Activated CD8-positive, alpha-beta T cell treated with anti-CD3 and anti-CD28 coated beads for 36 hours (primary cell): Measurements from ENCODE around the gene RAD51B. TPM values are rescaled to one million over a fixed set of nuclear protein-coding genes. Genes with fewer than 3 reads are reported as not detected.

Source experiments
- ATAC-seq: fragments of 200-7000 bp; cut with Tn5 transposase; one replicate; pipeline ENCODE4 v1.10.0; 2021; ENCODE audit warnings: mild to moderate bottlenecking, moderate library complexity
- CTCF ChIA-PET: fragments of 350-600 bp; sonication (Branson Sonifier 250); formaldehyde crosslinking; loops from one replicate; lab custom pipeline; 2021; ENCODE audit warnings: antibody characterized with exemption; lab: Charles Lee
- POLR2A ChIA-PET: fragments of 350-600 bp; sonication (Branson Sonifier 250); formaldehyde crosslinking; loops from one replicate; lab custom pipeline; 2021; ENCODE audit warnings: antibody characterized with exemption; lab: Charles Lee
- DNase-seq: peaks from one replicate; pipeline ENCODE4 v3.0.0-alpha.2; 2020
- H3K27ac Mint-ChIP-seq: one replicate; pipeline ENCODE4 v1.8.0; 2021; ENCODE audit warnings: mild to moderate bottlenecking, mixed read lengths
- H3K27me3 Mint-ChIP-seq: one replicate; pipeline ENCODE4 v1.8.0; 2021; ENCODE audit warnings: mixed read lengths
- H3K36me3 Mint-ChIP-seq: one replicate; pipeline ENCODE4 v1.8.0; 2021; ENCODE audit warnings: low read depth, mixed read lengths
- H3K4me1 Mint-ChIP-seq: one replicate; pipeline ENCODE4 v1.8.0; 2021; ENCODE audit warnings: low read depth, mixed read lengths
- H3K4me3 Mint-ChIP-seq: one replicate; pipeline ENCODE4 v1.8.0; 2021; ENCODE audit warnings: mild to moderate bottlenecking, moderate library complexity, mixed read lengths
- H3K9me3 Mint-ChIP-seq: one replicate; pipeline ENCODE4 v1.8.0; 2021; ENCODE audit warnings: mixed read lengths
- intact Hi-C: fragments of 100-400 bp; cut with micrococcal nuclease; formaldehyde crosslinking; loops from one replicate; pipeline ENCODE4 v1.10.0; 2022
- total RNA-seq, 2 experiments: library from RNA; stranded (reverse); gene quantifications; one replicate each; pipeline ENCODE4 v1.2.3, GENCODE V29; 2021
- TF ChIP-seq, protein P1 (sequence below): fragments of 200-600 bp; IDR thresholded peaks from one replicate; pipeline ENCODE4 v1.8.0; 2022; ENCODE audit warnings: antibody characterized with exemption, mild to moderate bottlenecking

Gene RAD51B
- total RNA-seq, 2 experiments from 2014 or later: 38.2 to 40.6 TPM

- Mint-ChIP-seq H3K36me3 (no peaks in the 10 kb centered on the region), H3K4me1 (peaks cover 42% of the 10 kb centered on the region), H3K27me3 (no peaks in the 10 kb centered on the region), H3K4me3 (no peak overlapping the region), H3K27ac (no peak overlapping the region), H3K9me3 (no peaks in the 10 kb centered on the region)
- ChIA-PET CTCF (interaction anchor here (0.8 to 8.3 kb wide), 3 partner anchors 309 to 610 kb away, joined by 3 to 87 read pairs (median 3); partner anchors contain the start of gene ZFP36L1), POLR2A (no interaction called here)
- TF ChIP-seq, protein P1, sequence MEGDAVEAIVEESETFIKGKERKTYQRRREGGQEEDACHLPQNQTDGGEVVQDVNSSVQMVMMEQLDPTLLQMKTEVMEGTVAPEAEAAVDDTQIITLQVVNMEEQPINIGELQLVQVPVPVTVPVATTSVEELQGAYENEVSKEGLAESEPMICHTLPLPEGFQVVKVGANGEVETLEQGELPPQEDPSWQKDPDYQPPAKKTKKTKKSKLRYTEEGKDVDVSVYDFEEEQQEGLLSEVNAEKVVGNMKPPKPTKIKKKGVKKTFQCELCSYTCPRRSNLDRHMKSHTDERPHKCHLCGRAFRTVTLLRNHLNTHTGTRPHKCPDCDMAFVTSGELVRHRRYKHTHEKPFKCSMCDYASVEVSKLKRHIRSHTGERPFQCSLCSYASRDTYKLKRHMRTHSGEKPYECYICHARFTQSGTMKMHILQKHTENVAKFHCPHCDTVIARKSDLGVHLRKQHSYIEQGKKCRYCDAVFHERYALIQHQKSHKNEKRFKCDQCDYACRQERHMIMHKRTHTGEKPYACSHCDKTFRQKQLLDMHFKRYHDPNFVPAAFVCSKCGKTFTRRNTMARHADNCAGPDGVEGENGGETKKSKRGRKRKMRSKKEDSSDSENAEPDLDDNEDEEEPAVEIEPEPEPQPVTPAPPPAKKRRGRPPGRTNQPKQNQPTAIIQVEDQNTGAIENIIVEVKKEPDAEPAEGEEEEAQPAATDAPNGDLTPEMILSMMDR: no peak
- intact Hi-C loops: no loop called here
- DNase-seq (no peak), ATAC-seq (no peak)
Measured at GRCh38 chr14:68253160-68253780, 433.7 kb downstream of the RAD51B start.

GRCh38 chr14:68253878-68254528 is 434.4 kb downstream of the RAD51B start:
- H3K9me3 Mint-ChIP-seq: no peaks in the 10 kb centered on the region
- no peak overlapping the region for H3K4me3 Mint-ChIP-seq
- no peak overlapping the region for H3K27ac Mint-ChIP-seq
- ChIA-PET POLR2A (no interaction called here), CTCF (interaction anchor here (0.8 to 8.3 kb wide), 5 partner anchors 31 to 610 kb away, joined by 3 to 87 read pairs (median 3); partner anchors contain the start of gene ZFP36L1)
- ATAC-seq (no peak), DNase-seq (no peak)
- peaks cover 43% of the 10 kb centered on the region for H3K4me1 Mint-ChIP-seq
- no peaks in the 10 kb centered on the region for H3K27me3 Mint-ChIP-seq
- intact Hi-C loops: no loop called here
- TF ChIP-seq, protein P1: no peak
- H3K36me3 Mint-ChIP-seq: no peaks in the 10 kb centered on the region

DNA sequence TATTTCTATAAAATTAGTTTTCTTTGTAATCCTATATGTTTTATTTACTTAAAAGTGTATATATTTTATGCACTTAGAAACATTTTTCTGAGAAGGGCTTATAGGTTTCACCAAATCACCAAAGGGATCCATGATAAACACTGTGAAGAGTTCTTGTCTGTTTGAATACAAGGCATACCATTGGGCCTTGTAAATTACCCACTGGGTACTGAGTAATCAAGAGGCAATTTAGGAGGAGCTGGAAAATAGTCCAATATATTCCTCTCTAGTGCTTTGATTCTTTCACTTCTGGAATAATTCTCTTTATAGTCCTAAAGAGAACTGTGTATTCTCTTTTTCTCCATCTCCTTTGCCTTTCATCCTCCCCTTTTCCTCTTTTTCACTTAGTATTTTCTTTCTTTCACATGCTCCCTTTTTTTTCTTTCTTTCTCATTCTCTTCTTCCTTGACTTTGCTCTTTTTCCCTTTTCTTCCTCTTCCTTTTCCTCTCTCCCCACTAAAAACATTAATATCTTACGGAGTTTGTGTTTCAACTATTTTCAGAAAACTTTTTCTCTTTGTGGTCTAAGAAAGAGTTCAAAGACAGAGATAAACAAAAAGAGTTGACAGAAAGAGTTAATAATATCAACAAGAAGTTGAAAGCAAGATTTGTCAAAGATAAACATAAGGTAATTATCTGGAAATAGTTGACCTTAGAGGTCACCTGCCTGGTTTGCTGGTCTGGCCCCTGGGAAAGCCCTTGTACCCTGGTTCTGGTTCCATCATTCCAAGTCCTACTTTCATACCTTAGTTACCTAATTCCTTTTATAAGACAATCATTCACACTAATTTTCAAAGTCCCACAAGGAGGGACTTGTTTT is 435.3 kb downstream of the RAD51B start:
- H3K4me1 Mint-ChIP-seq: peaks cover 44% of the 10 kb centered on the region
- no peaks in the 10 kb centered on the region for H3K27me3 Mint-ChIP-seq
- POLR2A ChIA-PET: no interaction called here
- DNase-seq (no peak), ATAC-seq (no peak)
- no peak overlapping the region for H3K27ac Mint-ChIP-seq
- CTCF ChIA-PET: interaction anchor here (1.0 to 1.8 kb wide), 4 partner anchors 30 to 589 kb away, joined by 3 to 4 read pairs (median 3); no protein-coding TSS in a partner anchor
- no peaks in the 10 kb centered on the region for H3K36me3 Mint-ChIP-seq
- H3K4me3 Mint-ChIP-seq: no peak overlapping the region
- no peaks in the 10 kb centered on the region for H3K9me3 Mint-ChIP-seq
- TF ChIP-seq, protein P1: no peak
- intact Hi-C loops: no loop called here

DNA sequence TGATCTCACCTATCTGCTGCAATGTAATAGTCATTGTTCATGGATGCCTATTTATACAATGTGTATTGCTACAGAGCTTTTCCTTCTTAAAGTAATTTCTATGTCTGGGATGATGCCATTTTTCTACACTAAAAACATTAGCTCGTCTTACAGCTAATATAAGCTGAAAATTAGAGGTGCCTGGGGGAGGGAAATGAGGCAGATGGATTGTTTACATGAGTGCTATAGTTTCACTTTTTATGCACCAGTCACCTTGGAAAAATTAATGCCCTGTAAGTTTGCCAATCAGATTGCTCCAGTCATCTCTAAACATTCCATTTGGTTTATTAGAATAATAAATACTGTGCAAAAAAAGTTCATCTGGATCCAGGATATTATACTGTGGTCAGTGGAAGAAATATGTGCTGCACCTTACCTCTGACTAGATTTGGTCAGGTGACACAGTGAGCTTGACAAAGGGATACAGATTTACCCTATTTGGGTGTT is 436.2 kb downstream of the RAD51B start:
- CTCF ChIA-PET: interaction anchor here (1.3 to 1.8 kb wide), 2 partner anchors 41 to 569 kb away, joined by 3 to 4 read pairs; no protein-coding TSS in a partner anchor
- Mint-ChIP-seq H3K4me1 (peaks cover 45% of the 10 kb centered on the region), H3K27ac (no peak overlapping the region), H3K4me3 (no peak overlapping the region), H3K36me3 (no peaks in the 10 kb centered on the region), H3K27me3 (no peaks in the 10 kb centered on the region), H3K9me3 (no peaks in the 10 kb centered on the region)
- TF ChIP-seq, protein P1: no peak
- POLR2A ChIA-PET: interaction anchor here (0.8 kb wide), 1 partner anchor 30 kb away, joined by 3 read pairs; no protein-coding TSS in a partner anchor
- intact Hi-C loops: no loop called here
- ATAC-seq (no peak), DNase-seq (no peak)
